GM21786 (cell line): Measurements from ENCODE around the gene PRICKLE3.
A peak's percentile ranks its signal among the peaks of the same experiment; 100 is the strongest.
"Not testable (repeated sequence)": the region's sequence is repeated elsewhere in the genome, so short reads cannot be mapped to it uniquely, and the experiment has no call there.

ENCODE experiments used
- ATAC-seq: cut with Tn5 transposase; IDR thresholded peaks from one replicate; pipeline ENCODE4 v1.9.1; 2021; ENCODE audit not compliant: unreplicated experiment

PRICKLE3 gene

DNA sequence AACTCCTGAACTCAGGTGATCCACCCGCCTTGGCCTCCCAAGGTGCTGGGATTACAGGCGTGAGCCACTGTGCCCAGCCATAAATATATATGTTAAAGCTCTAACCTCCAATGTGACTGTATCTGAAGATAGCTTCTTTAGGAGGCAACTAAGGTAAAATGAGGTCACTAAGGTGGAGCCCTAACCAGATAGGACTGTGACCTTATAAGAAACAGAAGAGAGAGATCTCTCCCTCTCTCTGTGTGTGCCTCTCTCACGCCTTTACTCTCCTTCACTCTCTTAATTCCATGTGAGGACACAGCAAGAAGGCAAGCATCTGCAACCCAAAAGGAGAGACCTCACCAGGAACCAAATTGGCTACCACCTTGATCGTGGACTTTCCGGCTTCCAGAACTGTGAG, 24.5 kb downstream of the PRICKLE3 start:
- no peak for ATAC-seq

DNA sequence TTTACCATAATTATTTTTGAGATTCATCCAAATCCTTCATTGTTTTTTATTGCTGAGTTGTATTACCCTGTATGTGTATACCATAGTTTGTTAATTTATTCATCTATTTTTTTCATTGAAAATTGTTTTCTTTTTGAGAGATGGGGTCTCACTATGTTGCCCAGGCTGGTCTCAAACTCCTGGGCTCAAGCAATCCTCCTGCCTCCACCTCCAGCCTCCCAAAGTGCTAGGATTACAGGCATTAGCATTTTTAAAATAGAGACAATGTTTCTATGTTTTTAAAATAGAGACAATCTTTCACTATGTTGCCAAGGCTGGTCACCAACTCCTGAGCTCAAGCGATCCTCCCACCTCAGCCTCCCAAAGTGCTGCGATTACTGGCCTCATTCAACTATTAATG, 25.3 kb downstream of the PRICKLE3 start:
- no peak for ATAC-seq

DNA sequence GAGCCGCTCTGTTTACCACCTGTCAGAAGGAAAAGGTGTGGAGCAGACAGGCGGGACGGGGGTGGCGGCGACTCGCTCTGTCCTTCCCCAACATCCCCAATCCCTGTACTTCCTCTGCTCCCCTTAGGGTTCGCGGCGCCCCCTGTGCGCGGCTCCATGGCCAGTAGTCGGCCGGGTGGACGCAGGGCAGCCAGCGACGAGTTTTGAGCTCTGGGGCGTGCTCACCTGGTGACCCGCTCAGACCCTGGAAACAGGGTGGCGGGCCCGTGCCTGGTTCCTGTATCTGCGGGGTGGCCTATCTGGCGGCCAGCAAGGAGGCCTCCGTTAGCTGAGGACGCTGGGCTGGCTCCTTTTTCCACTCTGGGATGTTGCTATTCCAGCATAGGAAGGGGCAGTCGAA, 29.0 kb downstream of the PRICKLE3 start:
- ATAC-seq, result no peak

- peak; percentile 79 for ATAC-seq
These were observed 30.0 kb downstream of the PRICKLE3 start for GRCh38 chrX:49155900-49156837.

- no peak for ATAC-seq
These were observed 30.8 kb downstream of the PRICKLE3 start for GRCh38 chrX:49155243-49155899.

DNA sequence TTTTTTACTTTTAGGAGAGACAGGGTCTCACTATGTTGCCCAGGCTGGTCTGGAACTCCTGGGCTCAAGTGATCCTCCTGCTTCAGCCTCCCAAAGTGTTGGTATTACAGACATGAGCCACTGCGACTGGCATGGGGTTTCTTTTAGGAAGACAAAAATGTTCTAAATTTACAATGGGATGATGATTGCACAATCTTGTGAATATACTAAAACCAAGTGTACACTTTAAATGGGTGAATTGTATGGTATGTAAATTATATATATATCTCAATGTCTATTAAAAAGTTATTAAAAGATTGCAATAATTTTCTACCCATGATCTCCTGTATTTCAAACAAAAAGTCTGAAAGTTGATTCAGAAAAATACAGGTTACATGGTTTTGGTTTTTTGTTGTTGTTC, 32.7 kb downstream of the PRICKLE3 start:
- ATAC-seq, result no peak

- not testable (repeated sequence) for ATAC-seq
These were observed 36.9 kb downstream of the PRICKLE3 start for GRCh38 chrX:49149291-49149690.

DNA sequence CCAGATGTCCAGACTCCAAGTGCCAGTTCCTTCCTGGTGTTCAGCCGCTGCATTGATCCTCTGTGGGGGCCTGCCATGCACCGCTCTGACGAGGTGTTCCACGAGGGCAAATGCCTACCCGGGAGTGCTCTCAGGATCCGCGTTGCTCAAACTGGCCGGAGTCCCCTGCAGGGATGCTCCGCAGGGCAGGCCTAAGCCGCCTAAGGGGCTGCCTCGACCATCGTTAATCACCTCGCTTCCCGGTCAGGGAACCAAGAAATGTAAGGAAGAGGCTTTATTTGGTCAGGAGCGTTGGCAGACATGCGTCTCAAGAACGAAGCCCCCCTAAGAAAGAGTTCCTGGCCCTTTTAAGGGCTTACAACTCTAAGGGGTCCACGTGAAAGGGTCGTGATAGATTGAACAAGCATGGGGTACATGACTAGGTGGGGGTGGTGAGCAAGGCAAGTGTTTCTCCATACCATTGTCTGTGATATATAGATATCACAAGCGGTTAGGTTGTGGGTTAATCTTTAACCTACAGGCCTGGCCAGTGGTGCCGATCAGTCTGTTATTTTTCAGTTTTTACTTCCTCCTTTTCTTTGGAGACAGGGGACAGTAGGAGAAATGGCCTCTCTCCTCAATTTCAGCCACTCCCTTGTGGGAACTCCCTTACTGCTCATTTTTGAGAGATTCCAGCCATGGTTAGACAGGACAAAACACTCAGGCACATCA, 37.6 kb downstream of the PRICKLE3 start:
- not testable (repeated sequence) for ATAC-seq

DNA sequence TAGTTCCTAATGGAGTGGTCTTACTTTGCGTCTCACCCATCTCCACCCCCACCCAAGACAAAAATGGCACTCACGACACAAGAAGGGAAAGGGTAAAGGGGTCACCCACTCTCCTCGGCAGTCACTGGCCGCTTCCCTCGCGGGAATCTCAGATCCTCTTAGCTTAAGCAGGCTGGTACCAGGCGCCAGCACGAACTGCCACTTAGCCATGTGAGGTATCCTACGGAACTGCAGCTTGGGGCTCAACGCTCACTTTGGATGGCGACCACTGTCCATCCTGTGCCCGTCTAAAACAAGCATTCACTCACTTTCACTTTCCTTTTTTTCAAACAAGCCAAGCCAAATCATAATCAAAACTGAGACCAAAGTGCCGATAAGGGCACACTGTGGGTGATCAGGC, 38.2 kb downstream of the PRICKLE3 start:
- no peak for ATAC-seq

GRCh38 chrX:49147282-49147681, 38.9 kb downstream of the PRICKLE3 start:
- ATAC-seq, result no peak

GRCh38 chrX:49143154-49143553, 43.0 kb downstream of the PRICKLE3 start:
- not testable (repeated sequence) for ATAC-seq

GRCh38 chrX:49142264-49142663, 43.9 kb downstream of the PRICKLE3 start:
- ATAC-seq, result not testable (repeated sequence)

DNA sequence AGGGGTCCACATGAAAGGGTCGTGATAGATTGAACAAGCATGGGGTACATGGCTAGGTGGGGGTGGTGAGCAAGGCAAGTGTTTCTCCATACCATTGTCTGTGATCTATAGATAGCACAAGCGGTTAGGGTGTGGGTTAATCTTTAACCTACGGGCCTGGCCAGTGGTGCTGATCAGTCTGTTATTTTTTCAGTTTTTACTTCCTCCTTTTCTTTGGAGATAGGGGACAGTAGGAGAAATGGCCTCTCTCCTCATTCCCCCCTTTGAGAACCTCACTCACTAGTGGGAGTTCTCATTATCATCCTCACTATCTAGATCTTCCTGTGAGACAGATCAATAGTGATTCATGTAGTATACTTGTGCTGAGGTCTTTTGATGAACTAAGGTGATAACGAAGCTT, 46.5 kb downstream of the PRICKLE3 start:
- no peak for ATAC-seq

DNA sequence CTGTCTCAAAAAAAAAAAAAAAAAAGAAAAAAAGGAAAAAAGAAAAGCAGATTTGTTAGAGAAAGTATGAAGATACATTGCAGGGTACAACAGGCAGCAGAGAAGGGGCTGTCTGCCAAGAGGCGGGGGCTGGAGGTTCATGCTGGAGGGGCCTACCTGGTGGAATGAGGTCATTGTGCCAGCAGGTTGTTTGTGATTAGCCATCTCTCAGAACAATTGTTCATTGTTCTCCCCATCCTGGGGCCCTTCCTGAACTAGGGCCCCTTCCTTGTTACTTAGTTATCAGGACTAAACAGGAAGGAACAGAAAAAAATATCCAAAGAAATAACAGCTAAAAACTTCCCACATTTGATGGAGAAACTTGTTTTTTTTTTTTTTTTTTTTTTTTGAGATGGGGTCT, 48.7 kb downstream of the PRICKLE3 start:
- ATAC-seq, result no peak

GRCh38 chrX:49133759-49134158, 52.4 kb downstream of the PRICKLE3 start:
- ATAC-seq, result no peak

- not testable (repeated sequence) for ATAC-seq
These were observed 53.9 kb downstream of the PRICKLE3 start for GRCh38 chrX:49132275-49132674.

GRCh38 chrX:49129427-49129826, 56.7 kb downstream of the PRICKLE3 start:
- no peak for ATAC-seq

- not testable (repeated sequence) for ATAC-seq
These were observed 58.4 kb downstream of the PRICKLE3 start for GRCh38 chrX:49127742-49128258.
